Astrocyte (in vitro differentiated cells and primary cell): ENCODE data around the gene MBNL2. TPM values are rescaled to one million over a fixed set of nuclear protein-coding genes. Genes with fewer than 3 reads are reported as not detected.

ENCODE experiments used
- DNase-seq: peaks from one replicate; pipeline ENCODE4 v3.0.0-alpha.2; 2010; ENCODE audit warnings: low read depth
- FAIRE-seq: peaks from 2 replicates; lab custom pipeline; 2011; peaks lifted over from hg19 to GRCh38; lab: Jason Lieb, UNC
- H2AFZ ChIP-seq: 2 replicates; pipeline ENCODE4 v1.6.0; 2012; ENCODE audit warnings: low read depth, low read length, inconsistent platforms
- H3K27ac ChIP-seq: 2 replicates; pipeline ENCODE4 v1.5.1; 2011; ENCODE audit warnings: low read depth, low read length, inconsistent platforms
- H3K27me3 ChIP-seq: 2 replicates; pipeline ENCODE4 v1.6.0; 2011; ENCODE audit warnings: low read length, inconsistent platforms; ENCODE audit not compliant: insufficient read depth
- H3K36me3 ChIP-seq: 2 replicates; pipeline ENCODE4 v1.5.1; 2011; ENCODE audit warnings: low read length, inconsistent platforms; ENCODE audit not compliant: insufficient read depth
- H3K4me1 ChIP-seq: 2 replicates; pipeline ENCODE4 v1.5.1; 2011; ENCODE audit warnings: low read length, inconsistent platforms; ENCODE audit not compliant: insufficient read depth
- H3K4me2 ChIP-seq: 2 replicates; pipeline ENCODE4 v1.6.0; 2012; ENCODE audit warnings: low read length, inconsistent platforms
- H3K4me3 ChIP-seq: 2 replicates; pipeline ENCODE4 v1.5.1; 2011; ENCODE audit warnings: low read depth, mild to moderate bottlenecking, low read length, inconsistent platforms; ENCODE audit not compliant: insufficient read depth
- H3K79me2 ChIP-seq: 2 replicates; pipeline ENCODE4 v1.6.0; 2012; ENCODE audit warnings: mild to moderate bottlenecking, low read length, inconsistent platforms; ENCODE audit not compliant: insufficient read depth
- H3K9ac ChIP-seq: 2 replicates; pipeline ENCODE4 v1.6.0; 2012; ENCODE audit warnings: mild to moderate bottlenecking, low read length, inconsistent platforms
- H3K9me3 ChIP-seq: 2 replicates; pipeline ENCODE4 v1.5.1; 2012; ENCODE audit warnings: low read depth, mild to moderate bottlenecking, low read length, inconsistent platforms; ENCODE audit not compliant: insufficient read depth
- H4K20me1 ChIP-seq: 2 replicates; pipeline ENCODE4 v1.6.0; 2012; ENCODE audit warnings: low read length, inconsistent platforms; ENCODE audit not compliant: insufficient read depth
- H3K27ac Mint-ChIP-seq: one replicate; pipeline ENCODE4 v1.8.0; 2021; ENCODE audit warnings: mild to moderate bottlenecking, mixed read lengths; ENCODE audit not compliant: unreplicated experiment
- H3K27me3 Mint-ChIP-seq: one replicate; pipeline ENCODE4 v1.8.0; 2021; ENCODE audit warnings: low read depth, mixed read lengths; ENCODE audit not compliant: unreplicated experiment
- H3K36me3 Mint-ChIP-seq: one replicate; pipeline ENCODE4 v1.8.0; 2021; ENCODE audit warnings: low read depth, mixed read lengths; ENCODE audit not compliant: unreplicated experiment
- H3K4me1 Mint-ChIP-seq: one replicate; pipeline ENCODE4 v1.8.0; 2021; ENCODE audit warnings: low read depth, mixed read lengths; ENCODE audit not compliant: unreplicated experiment
- H3K4me3 Mint-ChIP-seq: one replicate; pipeline ENCODE4 v1.8.0; 2021; ENCODE audit warnings: mild to moderate bottlenecking, moderate library complexity, mixed read lengths; ENCODE audit not compliant: unreplicated experiment
- H3K9me3 Mint-ChIP-seq: one replicate; pipeline ENCODE4 v1.8.0; 2021; ENCODE audit warnings: mild to moderate bottlenecking, mixed read lengths; ENCODE audit not compliant: unreplicated experiment
- EZH2 ChIP-seq: IDR thresholded peaks from 2 replicates; pipeline ENCODE4 v1.6.1; 2012; ENCODE audit warnings: mild to moderate bottlenecking, low read length, inconsistent platforms; ENCODE audit not compliant: insufficient read depth
- total RNA-seq: library from RNA; stranded (reverse); gene quantifications from 2 replicates; pipeline ENCODE4 v1.2.1, GENCODE V29; 2021
- TF ChIP-seq, protein P1 (sequence below): IDR thresholded peaks from 2 replicates; pipeline ENCODE4 v1.5.1; 2011; ENCODE audit warnings: low read depth, mild to moderate bottlenecking, inconsistent platforms, low read length, moderate library complexity; ENCODE audit not compliant: insufficient read depth

The MBNL2 gene
- total RNA-seq, 1 donor from 2014 or later: 66.5 TPM

DNA sequence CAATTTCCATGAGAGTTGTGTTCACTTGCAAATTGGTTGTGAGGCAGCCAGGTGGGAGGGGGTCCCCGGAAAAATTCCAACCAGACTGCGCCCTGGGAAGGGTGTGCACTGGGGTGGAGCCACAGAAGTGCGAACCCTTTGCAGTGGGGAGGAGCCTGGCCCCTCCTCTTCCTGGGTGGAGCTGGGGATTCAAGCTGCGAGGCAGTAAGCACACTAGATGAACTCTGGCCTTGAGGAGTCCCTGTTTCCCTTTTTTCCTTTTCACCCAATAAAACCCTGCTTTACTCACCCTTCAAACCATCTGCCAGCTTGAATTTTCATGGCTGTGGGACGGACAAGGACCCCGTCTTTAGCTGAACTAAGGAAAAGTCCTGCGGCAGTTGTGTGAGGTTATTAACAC is 31.0 kb upstream of the MBNL2 start:
- Mint-ChIP-seq H3K27ac (no peak overlapping the region), H3K9me3 (peaks cover under 1% of the 10 kb centered on the region), H3K27me3 (no peaks in the 10 kb centered on the region), H3K4me3 (no peak overlapping the region), H3K36me3 (no peaks in the 10 kb centered on the region), H3K4me1 (peaks cover 19% of the 10 kb centered on the region)
- TF ChIP-seq, protein P1, sequence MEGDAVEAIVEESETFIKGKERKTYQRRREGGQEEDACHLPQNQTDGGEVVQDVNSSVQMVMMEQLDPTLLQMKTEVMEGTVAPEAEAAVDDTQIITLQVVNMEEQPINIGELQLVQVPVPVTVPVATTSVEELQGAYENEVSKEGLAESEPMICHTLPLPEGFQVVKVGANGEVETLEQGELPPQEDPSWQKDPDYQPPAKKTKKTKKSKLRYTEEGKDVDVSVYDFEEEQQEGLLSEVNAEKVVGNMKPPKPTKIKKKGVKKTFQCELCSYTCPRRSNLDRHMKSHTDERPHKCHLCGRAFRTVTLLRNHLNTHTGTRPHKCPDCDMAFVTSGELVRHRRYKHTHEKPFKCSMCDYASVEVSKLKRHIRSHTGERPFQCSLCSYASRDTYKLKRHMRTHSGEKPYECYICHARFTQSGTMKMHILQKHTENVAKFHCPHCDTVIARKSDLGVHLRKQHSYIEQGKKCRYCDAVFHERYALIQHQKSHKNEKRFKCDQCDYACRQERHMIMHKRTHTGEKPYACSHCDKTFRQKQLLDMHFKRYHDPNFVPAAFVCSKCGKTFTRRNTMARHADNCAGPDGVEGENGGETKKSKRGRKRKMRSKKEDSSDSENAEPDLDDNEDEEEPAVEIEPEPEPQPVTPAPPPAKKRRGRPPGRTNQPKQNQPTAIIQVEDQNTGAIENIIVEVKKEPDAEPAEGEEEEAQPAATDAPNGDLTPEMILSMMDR: no peak
- no peak for TF ChIP-seq EZH2
- no peak overlapping the region for H3K4me3 ChIP-seq
- H3K27ac ChIP-seq: no peak overlapping the region
- peaks cover 9% of the 10 kb centered on the region for H3K4me1 ChIP-seq
- no peak overlapping the region for H3K9ac ChIP-seq
- FAIRE-seq (no peak), DNase-seq (no peak)
- no peaks in the 10 kb centered on the region for H3K27me3 ChIP-seq
- no peaks in the 10 kb centered on the region for H3K9me3 ChIP-seq
- H3K4me2 ChIP-seq: no peak overlapping the region
- no peak overlapping the region for H2AFZ ChIP-seq
- H3K36me3 ChIP-seq: no peaks in the 10 kb centered on the region
- H4K20me1 ChIP-seq: no peaks in the 10 kb centered on the region
- no peaks in the 10 kb centered on the region for H3K79me2 ChIP-seq

DNA sequence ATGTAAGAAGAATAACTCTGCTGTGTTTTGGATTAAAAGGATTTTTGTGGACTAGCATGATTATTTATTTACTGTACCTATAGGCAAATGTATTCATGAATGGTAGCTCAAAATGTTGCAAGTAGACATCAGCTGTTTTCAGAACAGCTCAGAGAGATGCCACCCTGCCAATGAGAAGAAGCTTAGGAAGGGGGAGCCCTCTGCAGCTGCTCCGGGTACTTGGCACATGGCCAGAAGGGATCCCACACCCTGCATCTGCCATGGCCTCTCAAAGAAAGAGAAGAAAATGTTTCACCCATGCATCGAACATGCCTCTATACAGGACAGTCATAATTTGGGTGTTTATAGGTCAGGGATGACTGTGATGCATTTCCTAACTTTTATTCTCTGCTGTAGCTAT is 30.5 kb upstream of the MBNL2 start:
- no peak overlapping the region for H3K27ac ChIP-seq
- H3K9me3 ChIP-seq: no peaks in the 10 kb centered on the region
- TF ChIP-seq EZH2: no peak
- TF ChIP-seq, protein P1: no peak
- no peak overlapping the region for H3K4me3 Mint-ChIP-seq
- no peaks in the 10 kb centered on the region for H3K36me3 Mint-ChIP-seq
- FAIRE-seq: no peak
- H3K36me3 ChIP-seq: no peaks in the 10 kb centered on the region
- no peak overlapping the region for H3K27ac Mint-ChIP-seq
- no peak for DNase-seq
- H3K4me2 ChIP-seq: no peak overlapping the region
- H3K79me2 ChIP-seq: no peaks in the 10 kb centered on the region
- H3K27me3 Mint-ChIP-seq: no peaks in the 10 kb centered on the region
- H3K4me3 ChIP-seq: no peak overlapping the region
- H3K27me3 ChIP-seq: no peaks in the 10 kb centered on the region
- no peak overlapping the region for H2AFZ ChIP-seq
- no peak overlapping the region for H3K9ac ChIP-seq
- no peaks in the 10 kb centered on the region for H4K20me1 ChIP-seq
- peaks cover 9% of the 10 kb centered on the region for H3K4me1 ChIP-seq
- no peaks in the 10 kb centered on the region for H3K9me3 Mint-ChIP-seq
- H3K4me1 Mint-ChIP-seq: peaks cover 19% of the 10 kb centered on the region

DNA sequence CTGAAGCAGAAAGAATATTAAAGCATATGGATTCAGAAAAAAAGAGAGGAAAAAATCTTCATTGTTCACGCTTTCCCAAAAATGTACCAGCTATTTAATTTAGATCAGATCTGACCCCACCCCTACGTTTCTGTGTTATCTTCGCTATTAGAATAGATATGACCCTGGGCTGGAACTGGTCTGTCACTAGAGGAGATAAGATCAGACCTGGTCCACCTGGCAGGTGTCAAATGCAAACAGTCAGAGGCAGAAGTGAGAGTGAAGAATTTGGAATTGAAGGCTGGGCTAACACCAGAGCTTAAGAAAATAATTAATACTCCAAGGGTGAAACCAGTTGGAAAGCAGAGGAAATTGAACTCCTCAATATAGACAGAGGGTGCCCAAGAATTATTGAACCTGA is 30.0 kb upstream of the MBNL2 start:
- Histone ChIP-seq H4K20me1 (no peaks in the 10 kb centered on the region), H3K4me1 (peaks cover 9% of the 10 kb centered on the region), H3K9me3 (no peaks in the 10 kb centered on the region), H3K79me2 (no peaks in the 10 kb centered on the region), H3K9ac (no peak overlapping the region), H3K27ac (no peak overlapping the region), H3K36me3 (no peaks in the 10 kb centered on the region), H3K4me2 (no peak overlapping the region), H2AFZ (no peak overlapping the region), H3K27me3 (no peaks in the 10 kb centered on the region), H3K4me3 (no peak overlapping the region)
- no peaks in the 10 kb centered on the region for H3K36me3 Mint-ChIP-seq
- H3K27ac Mint-ChIP-seq: no peak overlapping the region
- FAIRE-seq (no peak), DNase-seq (no peak)
- TF ChIP-seq EZH2: no peak
- TF ChIP-seq, protein P1: no peak
- peaks cover 19% of the 10 kb centered on the region for H3K4me1 Mint-ChIP-seq
- no peaks in the 10 kb centered on the region for H3K9me3 Mint-ChIP-seq
- H3K4me3 Mint-ChIP-seq: no peak overlapping the region
- H3K27me3 Mint-ChIP-seq: no peaks in the 10 kb centered on the region
